ENCODE measurements around the gene CACNB2.

- TF ChIP-seq, protein P1, sequence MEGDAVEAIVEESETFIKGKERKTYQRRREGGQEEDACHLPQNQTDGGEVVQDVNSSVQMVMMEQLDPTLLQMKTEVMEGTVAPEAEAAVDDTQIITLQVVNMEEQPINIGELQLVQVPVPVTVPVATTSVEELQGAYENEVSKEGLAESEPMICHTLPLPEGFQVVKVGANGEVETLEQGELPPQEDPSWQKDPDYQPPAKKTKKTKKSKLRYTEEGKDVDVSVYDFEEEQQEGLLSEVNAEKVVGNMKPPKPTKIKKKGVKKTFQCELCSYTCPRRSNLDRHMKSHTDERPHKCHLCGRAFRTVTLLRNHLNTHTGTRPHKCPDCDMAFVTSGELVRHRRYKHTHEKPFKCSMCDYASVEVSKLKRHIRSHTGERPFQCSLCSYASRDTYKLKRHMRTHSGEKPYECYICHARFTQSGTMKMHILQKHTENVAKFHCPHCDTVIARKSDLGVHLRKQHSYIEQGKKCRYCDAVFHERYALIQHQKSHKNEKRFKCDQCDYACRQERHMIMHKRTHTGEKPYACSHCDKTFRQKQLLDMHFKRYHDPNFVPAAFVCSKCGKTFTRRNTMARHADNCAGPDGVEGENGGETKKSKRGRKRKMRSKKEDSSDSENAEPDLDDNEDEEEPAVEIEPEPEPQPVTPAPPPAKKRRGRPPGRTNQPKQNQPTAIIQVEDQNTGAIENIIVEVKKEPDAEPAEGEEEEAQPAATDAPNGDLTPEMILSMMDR (IDR thresholded peaks at IDR 0.05), result no peak
- TF ChIP-seq POLR2AphosphoS5 (IDR thresholded peaks at IDR 0.05) (no peak), POLR2A (IDR thresholded peaks at IDR 0.05) (no peak)
Measured at GRCh38 chr10:18201877-18202276, 61.7 kb downstream of the CACNB2 start.

Measured in gastroesophageal sphincter (tissue), 3 donors.